Activated CD8-positive, alpha-beta memory T cell treated with anti-CD3 and anti-CD28 coated beads for 36 hours (primary cell): ENCODE measurements around the gene AGBL1. TPM values are rescaled to one million over a fixed set of nuclear protein-coding genes. Genes with fewer than 3 reads are reported as not detected.

Experiments used
- CTCF ChIA-PET: fragments of 350-600 bp; sonication (Branson Sonifier 250); formaldehyde crosslinking; loops from one replicate; lab custom pipeline; 2021; ENCODE audit warnings: antibody characterized with exemption; lab: Charles Lee
- POLR2A ChIA-PET: fragments of 350-600 bp; sonication (Branson Sonifier 250); formaldehyde crosslinking; loops from one replicate; lab custom pipeline; 2021; ENCODE audit warnings: antibody characterized with exemption; lab: Charles Lee
- total RNA-seq, 2 experiments: library from RNA; stranded (reverse); gene quantifications; one replicate each; pipeline ENCODE4 v1.2.3, GENCODE V29; 2021

AGBL1 gene
- total RNA-seq, 2 experiments from 2014 or later: not detected

DNA sequence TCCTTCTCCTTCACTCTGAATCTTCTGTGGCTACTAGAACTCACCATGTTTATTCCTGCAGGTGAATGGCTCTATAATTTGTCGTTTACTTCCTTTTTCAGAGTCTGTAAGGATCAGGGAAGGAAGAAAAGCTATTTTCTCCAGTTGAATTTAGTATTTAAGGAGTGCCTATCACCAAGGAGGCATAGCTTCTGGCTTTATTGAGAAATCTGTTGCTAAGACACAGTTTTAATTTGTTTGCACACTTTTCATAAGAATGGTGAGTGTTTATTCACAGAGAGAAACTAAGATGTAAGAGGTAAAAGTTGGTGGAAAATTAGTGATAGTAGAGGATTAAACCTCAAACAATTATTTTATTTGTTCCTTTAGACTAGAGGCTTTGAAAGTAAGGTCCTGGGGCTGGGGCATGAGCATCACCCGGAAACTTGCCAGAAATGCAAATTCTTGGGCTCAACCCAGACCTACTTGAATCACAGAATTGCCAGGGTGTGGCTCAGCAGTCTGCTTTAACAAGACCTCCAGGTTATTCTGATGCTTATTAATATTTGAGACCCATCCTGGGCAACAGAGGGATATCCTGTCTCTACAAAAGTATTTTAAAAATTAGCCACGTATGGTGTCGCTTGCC lies 461.3 kb downstream of the AGBL1 start:
- ChIA-PET CTCF (interaction anchor here (0.6 kb wide), 1 partner anchor 131 kb away, joined by 3 read pairs; no protein-coding TSS in a partner anchor), POLR2A (no interaction called here)

DNA sequence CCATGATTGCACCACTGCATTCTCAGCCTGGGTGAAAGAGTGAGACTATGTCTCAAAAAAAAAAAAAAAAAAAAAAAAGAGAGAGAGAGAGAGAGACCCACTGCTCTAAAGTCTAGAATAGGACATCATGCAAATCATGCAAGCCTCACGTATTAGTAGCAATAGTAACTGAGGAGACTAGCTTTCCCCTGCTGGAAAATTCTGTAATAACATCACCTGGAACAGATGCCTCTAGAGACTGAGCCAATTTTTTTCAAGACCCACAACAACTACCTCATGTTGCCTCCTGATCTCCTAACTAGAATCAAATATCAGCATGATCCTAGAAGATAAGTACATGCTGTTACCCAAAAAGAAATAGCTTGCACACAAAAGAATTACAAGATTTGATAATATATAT lies 461.9 kb downstream of the AGBL1 start:
- ChIA-PET POLR2A (no interaction called here), CTCF (interaction anchor here (0.6 to 1.1 kb wide), 2 partner anchors 22 to 130 kb away, joined by 3 read pairs; no protein-coding TSS in a partner anchor)

DNA sequence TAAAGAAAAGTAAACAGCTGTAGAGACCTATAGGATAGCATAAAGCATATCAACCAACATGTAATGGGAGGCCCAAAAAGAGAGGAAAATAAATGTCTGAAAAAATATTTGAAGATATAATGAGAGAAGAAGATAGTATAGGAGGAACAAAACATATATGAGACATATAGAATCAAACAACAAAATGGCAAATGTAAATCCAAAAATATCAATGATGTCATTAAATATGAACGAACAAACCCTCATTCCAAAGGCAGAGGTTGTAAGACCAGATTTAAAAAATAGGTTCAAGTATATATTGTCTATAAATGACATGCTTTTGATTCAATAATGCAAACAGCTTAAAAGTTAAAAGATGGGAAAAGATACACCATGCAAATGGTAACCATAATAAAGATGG lies 470.4 kb downstream of the AGBL1 start:
- CTCF ChIA-PET: no interaction called here

DNA sequence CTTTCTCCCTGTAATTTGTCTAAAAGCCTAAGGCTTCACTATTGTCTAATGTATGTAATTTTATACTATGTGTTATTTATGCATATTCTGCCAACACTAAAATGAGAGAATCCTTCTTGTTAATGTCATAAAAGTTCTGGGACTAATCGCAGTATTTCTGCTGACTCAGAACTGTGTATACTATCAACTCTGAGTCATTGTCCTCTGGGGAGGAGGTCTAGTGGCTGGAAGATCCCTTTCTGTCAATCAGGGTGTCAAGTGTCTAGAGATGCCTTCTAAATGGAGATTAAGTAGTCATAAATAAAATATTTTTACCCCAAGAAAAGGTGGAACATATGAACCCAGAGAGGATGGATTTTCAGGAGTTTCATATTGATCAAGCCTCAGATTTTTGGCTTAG lies 473.4 kb downstream of the AGBL1 start:
- POLR2A ChIA-PET: no interaction called here
- CTCF ChIA-PET: no interaction called here

More for the DNA sequence above, 470.4 kb downstream of the AGBL1 start:
- POLR2A ChIA-PET: no interaction called here

DNA sequence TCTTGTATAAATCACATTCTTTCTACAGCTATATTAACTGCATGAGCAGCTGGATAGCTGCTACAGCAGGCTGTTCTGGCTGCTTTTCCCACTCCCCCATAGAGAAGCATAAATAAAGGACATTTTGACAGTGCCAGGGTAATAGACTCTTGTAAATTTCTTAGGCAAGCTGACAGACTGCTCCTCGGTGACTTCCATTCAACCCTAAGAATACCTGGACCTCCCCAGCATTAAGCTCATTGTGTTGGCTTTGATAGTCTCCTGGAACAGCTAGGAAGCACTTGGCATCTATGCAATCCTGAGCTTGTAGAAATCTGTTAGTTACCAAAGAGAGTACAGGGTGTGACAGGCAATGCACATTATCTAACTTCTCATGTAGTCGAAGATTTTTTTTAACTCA lies 475.4 kb downstream of the AGBL1 start:
- POLR2A ChIA-PET: no interaction called here
- CTCF ChIA-PET: no interaction called here

DNA sequence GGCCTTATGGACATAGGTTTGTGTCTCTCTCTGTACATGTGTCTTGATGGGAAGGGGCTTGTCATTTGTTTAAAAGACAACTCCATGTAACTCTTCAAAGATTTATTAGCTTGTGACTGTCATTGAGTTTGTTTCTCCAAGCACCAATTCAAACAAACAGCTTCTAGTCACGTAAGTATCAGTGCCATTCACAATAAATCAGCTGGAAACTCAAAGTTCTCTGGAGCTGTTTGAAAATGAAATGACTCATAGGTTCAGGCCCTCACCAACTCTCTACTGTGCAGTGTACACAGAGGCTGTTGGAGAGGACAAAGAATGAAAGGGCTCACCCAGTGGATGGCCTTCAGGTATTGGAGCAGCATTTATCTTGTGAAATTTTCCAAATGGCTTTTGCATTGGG lies 476.3 kb downstream of the AGBL1 start:
- ChIA-PET CTCF (no interaction called here), POLR2A (no interaction called here)

DNA sequence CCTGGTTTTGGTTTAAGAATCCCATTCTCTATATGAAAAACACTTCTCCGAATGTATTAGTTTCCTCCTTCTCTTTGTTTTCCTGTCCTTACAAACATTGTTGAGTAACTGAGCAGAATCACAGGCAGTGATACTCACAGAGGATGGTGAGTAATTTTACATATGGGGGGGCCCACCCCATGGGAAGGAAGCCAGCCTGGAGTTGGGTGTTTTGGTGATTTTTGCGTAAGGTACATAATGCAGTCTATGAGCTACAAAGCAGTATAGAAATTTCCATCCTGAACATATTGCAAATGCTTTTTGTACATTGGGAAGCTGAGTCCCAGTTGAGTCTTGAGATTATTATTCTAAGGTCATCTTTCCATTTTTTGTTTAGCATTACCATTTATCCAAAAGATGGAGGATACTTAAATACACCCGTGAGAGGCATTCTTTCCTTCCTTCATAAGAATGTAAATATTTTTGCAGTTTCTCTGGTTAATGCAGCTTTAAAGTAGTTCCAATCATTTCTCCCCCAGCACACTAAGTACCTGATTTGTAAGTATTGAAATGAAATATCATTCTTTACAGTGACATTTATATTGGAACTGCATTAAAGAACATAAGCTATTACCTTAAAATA lies 476.8 kb downstream of the AGBL1 start:
- ChIA-PET CTCF (no interaction called here), POLR2A (no interaction called here)

DNA sequence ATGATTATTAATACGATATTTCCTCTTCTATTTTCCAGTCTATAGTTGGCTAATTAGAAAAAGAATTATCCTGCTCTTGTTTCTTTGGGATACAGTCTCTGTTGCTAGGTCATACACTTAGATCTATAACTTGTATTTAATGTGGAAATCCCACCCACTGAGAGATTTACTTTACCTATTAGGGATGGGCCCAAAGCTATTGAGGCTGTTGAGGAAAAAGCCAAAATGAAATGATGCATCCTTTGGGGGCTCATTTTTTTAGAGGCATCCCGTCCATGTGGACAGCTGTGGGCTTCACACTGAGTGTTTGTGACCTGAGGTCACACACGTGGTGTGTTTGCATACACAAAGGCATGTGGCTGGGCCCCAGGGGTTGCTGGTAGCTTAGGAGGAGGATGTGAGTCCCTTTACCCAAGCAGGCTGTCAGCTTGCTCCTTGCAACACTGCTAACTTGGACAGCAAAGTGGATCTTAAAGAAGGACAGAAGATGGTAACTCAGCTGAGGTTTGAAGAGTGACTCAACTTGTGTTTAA lies 477.4 kb downstream of the AGBL1 start:
- POLR2A ChIA-PET: no interaction called here
- CTCF ChIA-PET: no interaction called here

DNA sequence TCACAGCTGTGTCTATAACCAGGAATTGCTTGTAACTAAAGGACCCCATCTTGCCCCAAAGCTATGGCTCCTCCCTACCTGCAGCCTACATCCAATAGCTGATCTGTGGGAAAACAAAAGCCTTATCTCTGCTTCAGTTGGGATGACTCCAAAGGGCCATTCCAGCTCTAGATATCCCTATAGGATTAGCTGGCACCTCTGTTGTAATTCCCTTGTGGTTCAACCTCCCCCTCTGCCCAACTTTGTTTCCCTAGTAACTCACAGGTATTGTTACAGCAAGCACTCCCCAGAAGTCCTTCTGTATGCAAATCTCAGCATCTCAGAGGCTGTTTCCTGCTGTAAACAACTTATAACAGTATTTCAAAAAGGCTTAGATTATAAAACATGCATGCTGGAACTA lies 478.6 kb downstream of the AGBL1 start:
- CTCF ChIA-PET: no interaction called here
- POLR2A ChIA-PET: no interaction called here

DNA sequence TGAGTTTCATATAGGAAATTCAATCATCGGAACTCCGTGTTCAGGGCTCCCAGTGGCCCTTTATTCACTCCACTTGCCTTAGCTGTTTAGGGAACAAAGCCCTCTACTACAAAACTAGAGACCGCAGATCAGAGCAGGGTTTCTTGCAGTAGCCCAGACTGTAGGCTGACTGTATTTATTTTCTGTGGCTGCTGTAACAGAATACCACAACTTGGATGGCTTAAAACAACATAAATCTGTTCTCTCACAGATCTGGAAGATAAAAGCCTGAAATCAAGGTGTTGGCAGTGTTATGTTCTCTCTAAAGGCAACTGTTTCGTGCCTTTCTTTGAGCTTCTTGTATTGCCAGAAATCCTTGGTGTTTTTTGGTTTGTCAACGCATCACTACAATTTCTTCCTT lies 479.0 kb downstream of the AGBL1 start:
- POLR2A ChIA-PET: no interaction called here
- CTCF ChIA-PET: no interaction called here

DNA sequence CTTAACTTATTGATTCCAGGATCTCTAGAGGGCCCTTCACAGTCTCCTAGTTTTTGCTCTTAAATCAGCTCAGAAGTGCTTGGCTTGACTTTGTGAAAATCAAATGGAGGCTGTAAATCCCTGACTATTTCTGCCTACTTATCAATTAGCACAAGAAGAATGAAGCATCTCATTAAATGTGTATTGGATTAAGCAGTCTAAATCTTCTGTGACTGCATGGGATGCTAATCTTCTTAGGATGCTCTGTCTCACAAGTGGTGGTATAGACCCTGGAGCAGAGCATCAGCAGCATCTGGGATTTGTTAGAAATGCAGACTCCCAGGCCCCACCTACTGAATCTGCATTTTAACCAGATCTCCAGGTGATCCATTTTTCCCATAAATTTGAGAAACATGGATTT lies 488.7 kb downstream of the AGBL1 start:
- ChIA-PET POLR2A (no interaction called here), CTCF (no interaction called here)

DNA sequence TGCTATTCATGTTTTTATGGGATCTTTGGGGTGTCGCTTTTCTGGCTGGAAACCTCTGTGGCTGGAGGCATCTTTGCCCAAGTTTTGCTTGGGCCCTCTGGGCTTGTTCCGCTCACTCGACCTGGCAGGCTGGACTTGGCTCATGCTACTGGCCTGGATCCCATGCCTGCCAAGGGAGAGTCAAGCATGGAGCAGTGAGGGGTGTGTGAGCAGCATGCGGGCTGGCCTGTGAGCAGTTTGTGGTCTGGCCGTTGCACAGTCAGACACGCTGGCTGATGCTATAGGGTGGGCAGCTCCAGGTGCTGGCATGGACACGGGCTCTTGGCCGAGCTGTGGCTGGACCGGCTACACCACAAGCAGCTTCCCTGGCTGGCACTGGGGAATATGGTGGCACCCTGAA lies 491.1 kb downstream of the AGBL1 start:
- ChIA-PET CTCF (no interaction called here), POLR2A (no interaction called here)

DNA sequence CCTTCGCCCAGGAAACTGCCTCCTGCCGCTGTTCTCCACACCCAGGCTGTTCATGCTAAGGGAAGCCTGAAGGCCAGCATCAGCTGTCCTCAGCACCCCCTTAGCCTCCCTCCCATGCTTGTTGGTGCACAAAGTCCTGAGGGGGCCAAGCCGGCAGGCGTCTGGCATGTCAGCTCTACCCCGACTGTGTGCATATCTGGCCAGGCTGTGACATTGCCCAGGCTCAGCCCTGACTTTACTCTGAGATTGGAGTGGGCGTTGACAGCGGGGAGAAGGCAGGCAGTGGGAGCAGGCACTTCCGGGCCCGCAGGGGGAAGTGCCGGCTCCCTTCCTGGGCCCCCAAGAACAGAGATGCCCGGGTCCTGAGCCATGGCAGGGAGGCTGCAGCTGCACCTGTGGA lies 492.2 kb downstream of the AGBL1 start:
- ChIA-PET POLR2A (no interaction called here), CTCF (no interaction called here)

DNA sequence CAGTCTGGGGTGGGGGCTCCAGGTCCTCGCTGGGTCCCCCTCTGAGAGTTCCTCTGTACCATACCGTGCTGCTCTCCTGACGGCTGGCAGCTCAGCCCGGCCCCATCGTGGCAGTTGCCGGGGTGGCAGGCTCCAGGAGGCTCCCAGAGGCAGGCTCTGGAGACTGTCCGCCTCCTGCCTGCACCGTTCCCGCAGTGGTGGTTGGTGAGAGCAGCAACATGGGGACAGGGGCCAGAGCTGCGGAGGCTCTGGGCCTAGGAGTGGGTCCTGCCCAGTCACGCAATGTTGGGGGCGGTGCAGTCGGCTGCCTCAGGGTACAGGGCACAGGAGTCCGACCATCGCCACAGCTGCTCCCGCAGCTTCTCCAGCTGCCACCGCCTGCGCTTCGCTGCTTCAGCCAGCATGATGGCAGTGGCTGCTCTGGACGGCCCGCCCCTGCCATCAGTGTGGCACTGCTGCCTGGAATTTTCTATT lies 492.7 kb downstream of the AGBL1 start:
- ChIA-PET CTCF (no interaction called here), POLR2A (no interaction called here)

DNA sequence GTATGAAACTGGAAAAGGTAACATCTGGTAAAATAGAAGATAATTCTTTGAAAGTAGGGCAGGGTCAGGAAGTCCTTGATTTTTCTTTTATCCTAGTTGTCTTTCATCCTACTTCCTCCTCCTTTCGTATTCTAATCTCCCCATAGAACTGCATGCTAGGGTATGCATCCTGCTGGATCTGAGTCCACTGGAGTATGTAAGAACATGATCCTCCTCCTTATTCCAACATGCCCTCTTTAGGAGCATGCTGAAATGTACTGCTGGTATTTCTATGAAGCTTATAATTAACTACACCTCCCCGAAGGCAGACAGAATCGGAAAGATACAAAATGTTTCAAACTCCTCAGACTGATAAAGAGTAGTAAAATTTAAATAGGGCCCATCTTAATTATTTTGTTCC lies 493.8 kb downstream of the AGBL1 start:
- CTCF ChIA-PET: no interaction called here
- POLR2A ChIA-PET: no interaction called here

DNA sequence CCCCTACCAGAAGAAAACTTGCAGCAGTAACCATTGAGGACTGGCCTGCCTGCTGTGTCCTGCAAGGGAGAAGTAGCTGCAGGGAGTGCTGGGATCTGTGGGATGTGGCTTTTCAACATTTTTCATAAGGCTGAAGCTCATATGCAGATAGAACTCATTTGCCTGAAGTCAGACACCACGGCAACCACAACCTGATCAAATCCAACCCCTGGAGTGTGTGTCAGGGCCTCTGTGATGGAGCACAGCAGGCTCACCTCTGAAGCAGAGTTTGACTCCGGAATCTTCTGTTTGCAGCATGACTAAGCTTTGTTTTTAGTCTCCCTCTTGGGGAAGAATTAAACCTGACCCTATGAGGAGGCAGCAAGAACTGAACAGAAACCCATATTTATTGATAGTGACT lies 508.7 kb downstream of the AGBL1 start:
- POLR2A ChIA-PET: no interaction called here
- CTCF ChIA-PET: no interaction called here

DNA sequence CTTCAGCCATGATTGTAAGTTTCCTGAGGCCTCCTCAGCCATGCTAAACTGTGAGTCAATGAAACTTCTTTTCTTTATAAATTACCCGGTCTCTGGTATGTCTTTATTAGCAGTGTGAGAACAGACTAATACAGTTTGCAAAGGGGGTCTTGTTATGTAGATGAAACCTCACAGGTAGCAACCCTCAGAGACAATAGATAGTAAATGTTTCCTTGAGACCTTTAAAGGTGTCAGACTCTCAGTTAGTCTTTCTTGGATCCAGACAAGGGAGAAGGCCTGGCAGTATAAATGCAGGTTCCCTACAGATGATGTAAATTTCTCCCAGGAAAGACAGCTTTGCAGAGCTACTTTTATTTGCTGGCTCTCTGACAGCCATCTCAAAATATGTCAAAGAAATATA lies 510.8 kb downstream of the AGBL1 start:
- POLR2A ChIA-PET: no interaction called here
- CTCF ChIA-PET: no interaction called here

DNA sequence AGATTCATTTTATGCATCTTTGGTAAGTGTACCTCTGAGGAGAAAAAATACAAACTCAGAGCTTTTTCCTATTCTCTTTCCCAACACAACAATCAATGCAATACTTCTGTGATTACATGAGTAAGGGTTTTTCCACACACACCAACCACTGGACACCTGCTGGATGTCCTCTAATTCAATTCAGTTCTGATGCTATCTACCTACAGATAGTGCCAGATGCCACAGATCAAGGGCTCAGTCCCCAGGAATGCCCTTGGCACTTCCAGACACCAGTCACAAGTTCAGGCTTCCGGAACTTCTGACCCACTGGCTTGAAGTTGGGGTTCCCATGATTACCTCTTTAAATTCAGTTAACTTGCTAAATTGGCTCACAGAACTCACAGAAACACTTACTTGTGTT lies 511.5 kb downstream of the AGBL1 start:
- ChIA-PET CTCF (no interaction called here), POLR2A (no interaction called here)

DNA sequence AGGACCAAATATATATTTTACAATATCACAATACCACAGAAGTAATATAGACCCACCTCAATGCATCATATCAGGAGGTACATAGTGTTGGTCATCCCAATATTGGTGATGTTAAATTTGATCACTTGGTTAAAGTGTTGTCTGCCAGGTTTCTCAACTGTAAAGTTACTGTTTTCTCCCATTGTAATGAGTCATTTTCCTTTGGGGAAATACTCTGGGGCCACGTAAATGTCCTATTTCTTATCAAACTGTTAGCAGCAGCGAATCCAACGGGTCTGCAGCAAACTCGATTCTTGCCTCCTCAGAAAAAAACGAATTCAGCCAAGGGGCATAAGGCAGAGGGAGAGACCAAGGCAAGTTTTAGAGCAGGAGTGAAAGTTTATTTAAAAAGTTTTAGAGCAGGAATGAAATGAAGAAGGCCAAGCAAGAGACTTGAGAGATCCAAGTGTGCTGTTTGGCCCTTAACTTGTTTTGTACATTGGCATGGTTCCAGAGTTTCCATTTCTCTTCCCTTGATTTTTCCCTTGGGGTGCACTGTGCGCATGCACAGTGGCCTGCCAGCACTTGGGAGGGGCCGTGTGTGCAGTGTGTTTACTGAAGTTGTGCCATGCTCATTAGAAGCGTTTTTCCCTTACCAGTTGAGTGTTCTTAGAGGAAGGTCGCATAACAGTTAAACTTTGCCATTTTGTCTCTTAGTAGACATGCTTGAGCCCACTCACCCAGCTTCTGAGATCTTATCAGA lies 512.5 kb downstream of the AGBL1 start:
- POLR2A ChIA-PET: no interaction called here
- CTCF ChIA-PET: no interaction called here

DNA sequence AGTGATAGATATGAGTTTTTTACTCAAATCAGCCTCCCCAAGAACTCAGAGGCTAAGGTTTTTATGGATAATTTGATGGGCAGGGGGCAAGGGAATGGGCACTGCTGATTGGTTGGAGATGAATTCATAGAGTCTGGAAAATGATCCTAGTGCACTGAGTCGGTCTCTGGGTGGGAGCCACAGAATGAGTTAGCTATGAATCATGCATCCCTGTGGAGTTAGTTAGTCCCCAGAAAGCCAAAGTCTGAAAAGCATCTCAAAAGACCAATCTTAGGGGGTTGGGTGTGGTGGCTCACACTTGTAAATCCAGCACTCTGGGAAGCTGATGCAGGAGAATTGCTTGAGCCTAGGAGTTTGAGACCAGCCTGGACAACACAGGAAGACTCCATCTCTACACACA lies 516.1 kb downstream of the AGBL1 start:
- ChIA-PET CTCF (no interaction called here), POLR2A (no interaction called here)

DNA sequence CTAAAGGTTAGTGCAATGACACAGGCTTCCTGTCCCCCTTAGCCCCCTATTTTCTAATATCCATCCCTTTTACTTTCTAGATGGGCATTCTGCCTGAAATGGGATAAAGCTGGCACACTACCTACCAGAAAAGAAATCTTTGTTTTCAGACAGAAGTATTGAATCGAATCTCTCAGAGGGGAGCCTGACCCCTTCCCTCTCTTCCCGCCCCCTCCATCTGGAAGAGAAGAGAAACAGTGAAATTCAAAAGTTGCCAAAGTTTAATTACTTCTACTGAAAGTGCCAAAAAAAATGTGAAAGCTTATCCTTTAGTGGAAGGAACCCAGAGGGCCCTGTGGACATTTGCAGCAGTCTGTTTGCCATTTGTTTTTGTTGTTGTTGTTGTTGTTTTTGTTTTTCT lies 523.8 kb downstream of the AGBL1 start:
- ChIA-PET CTCF (no interaction called here), POLR2A (no interaction called here)
